Embryonic facial prominence (tissue), 1 donor: Measurements from ENCODE around the gene SLC2A6.
A peak's percentile ranks its signal among the peaks of the same experiment; 100 is the strongest.
"Not testable (repeated sequence)": the region's sequence is repeated elsewhere in the genome, so short reads cannot be mapped to it uniquely, and the experiment has no call there.

Experiments used
- DNase-seq: peaks from one replicate; pipeline ENCODE4 v3.0.0-alpha.2; 2016; ENCODE audit errors: extremely low spot score

Gene SLC2A6

GRCh38 chr9:133463234-133463863 lies 15.6 kb downstream of the SLC2A6 start:
- no peak for DNase-seq

- DNase-seq = no peak
Measured at GRCh38 chr9:133461975-133462374, 16.9 kb downstream of the SLC2A6 start.

GRCh38 chr9:133460405-133461175 lies 18.3 kb downstream of the SLC2A6 start:
- peak; percentile 6 for DNase-seq

- peak; percentile 84 for DNase-seq
Measured at GRCh38 chr9:133459476-133460404, 19.2 kb downstream of the SLC2A6 start, which contains the start of gene CACFD1. TSS of gene CACFD1 (plus strand) at chr9:133459978. CDS start at chr9:133460067, 89 bp downstream.

- DNase-seq = no peak
Measured at GRCh38 chr9:133458643-133459312, 20.1 kb downstream of the SLC2A6 start.

GRCh38 chr9:133457748-133458147 lies 21.2 kb downstream of the SLC2A6 start:
- DNase-seq = no peak

GRCh38 chr9:133457233-133457632 lies 21.7 kb downstream of the SLC2A6 start:
- DNase-seq = no peak

- no peak for DNase-seq
Measured at GRCh38 chr9:133456409-133456808, 22.5 kb downstream of the SLC2A6 start.

GRCh38 chr9:133455936-133456335 lies 23.0 kb downstream of the SLC2A6 start:
- no peak for DNase-seq

GRCh38 chr9:133454943-133455673 lies 23.8 kb downstream of the SLC2A6 start:
- no peak for DNase-seq

GRCh38 chr9:133454325-133454724 lies 24.6 kb downstream of the SLC2A6 start:
- DNase-seq = no peak

- DNase-seq = no peak
Measured at GRCh38 chr9:133453651-133454050, 25.2 kb downstream of the SLC2A6 start.

- DNase-seq = no peak
Measured at GRCh38 chr9:133452562-133452961, 26.3 kb downstream of the SLC2A6 start.

- not testable (repeated sequence) for DNase-seq
Measured at GRCh38 chr9:133451865-133452264, 27.0 kb downstream of the SLC2A6 start.

- DNase-seq = no peak
Measured at GRCh38 chr9:133449760-133450159, 29.1 kb downstream of the SLC2A6 start.

GRCh38 chr9:133448487-133448972 lies 30.4 kb downstream of the SLC2A6 start:
- DNase-seq = no peak

- no peak for DNase-seq
Measured at GRCh38 chr9:133445293-133445969, 33.5 kb downstream of the SLC2A6 start.

GRCh38 chr9:133443982-133444381 lies 34.9 kb downstream of the SLC2A6 start:
- DNase-seq = no peak

- DNase-seq = no peak
Measured at GRCh38 chr9:133443248-133443647, 35.7 kb downstream of the SLC2A6 start.

GRCh38 chr9:133441571-133441970 lies 37.3 kb downstream of the SLC2A6 start:
- no peak for DNase-seq
